ENCODE measurements around the gene TMEM163. TPM values are rescaled to one million over a fixed set of nuclear protein-coding genes. Genes with fewer than 3 reads are reported as not detected.
"Not testable (repeated sequence)": the region's sequence is repeated elsewhere in the genome, so short reads cannot be mapped to it uniquely, and the experiment has no call there.

Gene TMEM163
- polyA plus RNA-seq, 3 donors = 1.7 to 2.3 (median 1.8) TPM

- DNase-seq (ENCODE audit: extremely low read depth in 1 of 11, low read depth in 9 of 11, low spot score in 4 of 11) = no peak
Observed at GRCh38 chr2:134639265-134639664, 79.5 kb downstream of the TMEM163 start.

GRCh38 chr2:134636714-134637113 lies 82.1 kb downstream of the TMEM163 start:
- no peak for DNase-seq (ENCODE audit: extremely low read depth in 1 of 11, low read depth in 9 of 11, low spot score in 4 of 11)

DNA sequence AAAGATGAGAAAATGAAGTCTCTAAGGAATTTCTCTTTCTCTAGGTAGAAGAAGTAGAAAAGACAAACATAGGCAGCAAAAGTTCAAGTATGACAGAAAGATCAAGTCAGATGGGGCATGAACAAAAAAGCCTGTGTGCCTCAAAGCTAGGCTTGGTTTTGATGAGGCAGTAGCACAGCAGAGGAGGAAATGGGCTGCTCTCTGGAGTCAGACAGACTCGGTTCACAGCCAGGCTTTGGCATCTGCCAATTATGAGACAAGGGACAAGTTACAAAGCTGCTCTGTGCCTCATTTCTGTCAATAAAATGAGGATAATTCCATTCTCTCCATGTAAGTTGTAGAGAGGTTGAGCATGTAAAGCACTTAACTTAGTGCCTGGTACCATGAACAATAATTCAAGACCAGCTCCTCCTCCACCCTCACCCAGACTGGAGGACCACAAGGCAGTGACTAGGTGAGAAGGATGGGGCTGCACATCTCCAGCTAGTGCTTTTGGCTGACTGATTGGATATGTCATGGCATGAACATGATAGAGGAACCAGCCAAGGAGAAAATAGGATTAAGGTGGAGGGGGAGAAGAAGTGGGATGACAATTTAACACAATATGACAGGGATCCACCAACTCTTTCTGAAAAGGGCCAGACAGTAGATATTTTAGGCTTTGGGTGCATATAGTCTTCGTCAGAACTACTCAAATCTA lies 84.6 kb downstream of the TMEM163 start:
- no peak for DNase-seq (ENCODE audit: extremely low read depth in 1 of 11, low read depth in 9 of 11, low spot score in 4 of 11)

GRCh38 chr2:134630504-134631159 lies 88.2 kb downstream of the TMEM163 start:
- no peak for DNase-seq (ENCODE audit: extremely low read depth in 1 of 11, low read depth in 9 of 11, low spot score in 4 of 11)

GRCh38 chr2:134628453-134628852 lies 90.3 kb downstream of the TMEM163 start:
- no peak for DNase-seq (ENCODE audit: extremely low read depth in 1 of 11, low read depth in 9 of 11, low spot score in 4 of 11)

GRCh38 chr2:134626781-134627180 lies 92.0 kb downstream of the TMEM163 start:
- no peak for DNase-seq (ENCODE audit: extremely low read depth in 1 of 11, low read depth in 9 of 11, low spot score in 4 of 11)

GRCh38 chr2:134625311-134625710 lies 93.5 kb downstream of the TMEM163 start:
- DNase-seq (ENCODE audit: extremely low read depth in 1 of 11, low read depth in 9 of 11, low spot score in 4 of 11) = no peak

- no peak for DNase-seq (ENCODE audit: extremely low read depth in 1 of 11, low read depth in 9 of 11, low spot score in 4 of 11)
Observed at GRCh38 chr2:134623796-134624195, 95.0 kb downstream of the TMEM163 start.

DNA sequence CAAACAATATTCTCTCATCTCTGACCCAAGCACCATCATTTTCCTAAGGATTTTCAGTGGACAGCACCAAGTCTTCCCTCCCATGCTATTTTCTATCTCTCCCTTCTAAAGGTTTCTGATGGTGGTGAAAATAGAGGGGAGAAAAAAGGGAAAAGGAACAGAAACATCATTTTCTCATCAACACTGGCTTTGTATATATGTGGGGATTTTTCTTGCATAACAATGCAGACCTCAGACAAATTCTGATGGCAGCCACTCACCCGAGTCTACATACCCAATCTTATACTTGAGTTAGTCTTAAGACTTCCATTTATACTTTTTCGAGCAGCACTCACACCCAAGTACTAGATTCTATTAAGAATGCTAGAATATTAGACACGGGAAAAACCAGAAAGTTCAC lies 95.8 kb downstream of the TMEM163 start:
- DNase-seq (ENCODE audit: extremely low read depth in 1 of 11, low read depth in 9 of 11, low spot score in 4 of 11) = no peak

DNA sequence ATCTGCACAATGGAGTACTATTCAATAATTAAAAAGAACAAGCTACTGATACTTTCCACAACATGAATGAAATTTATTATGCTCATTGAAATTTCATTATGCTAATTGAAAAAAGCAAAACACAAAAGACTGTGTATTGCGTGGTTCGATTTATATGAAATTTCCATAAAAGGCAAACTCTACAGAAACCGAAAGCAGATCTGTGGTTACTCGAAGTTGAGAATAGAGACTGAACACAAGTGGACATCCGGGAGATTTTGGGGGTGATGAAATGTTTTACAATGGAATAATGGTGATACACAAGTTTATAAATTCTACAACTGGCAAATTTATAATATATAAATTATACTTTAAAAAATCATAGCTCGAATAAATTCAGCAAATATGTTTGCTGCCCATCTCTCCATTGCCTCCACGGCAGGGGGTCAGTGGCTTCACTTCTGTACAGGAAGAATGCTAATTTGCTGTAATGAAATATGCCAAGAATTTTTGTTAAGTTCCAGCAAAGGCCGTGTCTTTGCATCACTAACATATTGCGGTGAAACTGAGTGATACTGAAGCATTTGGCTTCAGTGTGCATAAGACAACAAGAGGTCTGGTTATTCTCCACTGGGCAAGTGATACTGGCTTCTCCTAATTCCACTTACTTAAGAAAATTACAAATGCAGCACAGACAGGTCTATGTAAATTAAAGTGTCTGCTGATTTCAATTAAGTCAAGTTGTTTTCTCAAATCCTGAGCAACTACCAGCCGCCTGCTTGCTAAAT lies 96.7 kb downstream of the TMEM163 start:
- DNase-seq (ENCODE audit: extremely low read depth in 1 of 11, low read depth in 9 of 11, low spot score in 4 of 11) = no peak

DNA sequence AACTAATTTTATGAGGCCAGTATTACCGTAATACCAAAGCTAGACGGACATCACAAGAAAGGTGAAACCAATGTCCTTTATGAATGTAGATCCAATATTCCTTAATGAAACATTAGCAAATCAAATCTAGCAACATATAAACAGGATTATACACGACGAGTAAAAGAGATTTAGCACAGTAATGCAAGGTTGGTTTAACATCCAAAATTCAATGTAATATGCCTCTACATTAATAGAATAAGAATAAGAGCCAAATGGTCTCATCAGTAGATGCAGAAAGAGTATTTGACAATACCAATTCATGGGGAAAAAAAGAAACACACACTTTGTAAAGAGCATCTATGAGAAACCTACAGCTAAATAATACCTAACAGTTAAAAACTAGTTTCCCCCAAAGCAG lies 99.5 kb downstream of the TMEM163 start:
- DNase-seq (ENCODE audit: extremely low read depth in 1 of 11, low read depth in 9 of 11, low spot score in 4 of 11) = no peak

DNA sequence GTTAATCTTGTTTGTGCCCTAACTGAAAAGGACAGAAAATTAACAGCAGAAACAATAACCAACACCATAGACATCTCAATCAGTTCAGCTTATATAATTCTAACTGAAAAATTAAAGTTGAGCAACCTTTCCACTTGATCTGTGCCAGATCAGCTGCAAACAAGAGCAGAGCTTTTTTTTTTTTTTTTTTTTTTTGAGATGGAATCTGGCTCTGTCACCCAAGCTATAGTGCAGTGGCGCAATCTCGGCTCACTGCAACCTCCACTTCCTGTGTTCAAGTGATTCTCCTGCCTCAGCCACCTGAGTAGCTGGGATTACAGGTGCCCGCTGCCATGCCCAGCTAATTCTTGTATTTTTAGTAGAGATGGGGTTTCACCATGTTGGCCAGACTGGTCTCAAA lies 103.3 kb downstream of the TMEM163 start:
- not testable (repeated sequence) for DNase-seq (ENCODE audit: extremely low read depth in 1 of 11, low read depth in 9 of 11, low spot score in 4 of 11)

DNA sequence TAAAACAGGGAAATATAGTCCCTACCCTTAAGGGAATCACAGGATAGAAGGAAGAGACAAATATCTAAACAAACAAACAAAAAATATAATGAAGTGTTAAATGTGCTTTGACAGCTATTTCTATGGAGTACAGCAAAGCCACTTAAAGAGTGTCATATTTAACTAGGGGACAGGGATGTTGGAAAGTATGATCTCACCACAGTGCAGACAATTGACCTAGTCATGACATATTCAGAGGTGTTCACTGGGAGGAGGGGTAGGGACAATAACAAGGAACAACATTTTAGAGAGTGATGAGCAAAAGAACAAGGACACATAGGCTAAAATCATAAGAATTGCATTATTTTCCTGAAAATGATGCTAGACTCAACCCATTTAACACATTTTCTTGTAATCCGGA lies 107.5 kb downstream of the TMEM163 start:
- DNase-seq (ENCODE audit: extremely low read depth in 1 of 11, low read depth in 9 of 11, low spot score in 4 of 11) = no peak

- DNase-seq (ENCODE audit: extremely low read depth in 1 of 11, low read depth in 9 of 11, low spot score in 4 of 11) = no peak
Observed at GRCh38 chr2:134610871-134611270, 107.9 kb downstream of the TMEM163 start.

DNA sequence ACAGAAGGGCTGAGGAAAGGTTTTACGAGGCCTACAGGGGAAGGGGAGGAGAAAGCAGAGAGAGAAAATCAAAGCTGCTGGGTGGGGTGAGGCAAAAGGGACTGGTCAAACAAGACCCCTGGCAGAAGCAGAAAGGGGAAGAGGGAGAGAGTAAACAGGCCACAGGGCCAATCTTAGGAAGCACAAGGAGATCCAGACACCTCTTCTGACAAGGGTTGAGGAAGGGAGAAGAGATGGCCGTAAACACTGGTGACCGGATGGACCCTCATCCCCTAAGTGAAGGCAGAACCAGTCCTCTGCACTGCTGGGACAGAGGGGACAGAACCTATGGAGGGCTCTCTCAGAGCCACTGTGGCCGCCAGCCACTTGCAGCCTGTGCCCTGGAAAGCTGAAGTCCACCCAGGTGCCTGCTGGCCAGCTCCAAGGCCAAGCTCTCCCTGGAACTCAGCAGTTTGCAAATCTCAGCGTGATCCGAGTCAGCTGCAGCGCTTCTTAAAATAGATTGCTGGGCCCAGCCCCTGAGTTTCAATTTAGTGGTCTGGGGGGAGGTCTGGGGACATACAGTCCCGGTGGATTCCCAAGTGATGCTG lies 108.8 kb downstream of the TMEM163 start:
- no peak for DNase-seq (ENCODE audit: extremely low read depth in 1 of 11, low read depth in 9 of 11, low spot score in 4 of 11)

GRCh38 chr2:134603966-134604365 lies 114.8 kb downstream of the TMEM163 start:
- peak in 5 of 11 donors; percentile 10 to 36 (median 21) for DNase-seq (ENCODE audit: extremely low read depth in 1 of 11, low read depth in 9 of 11, low spot score in 4 of 11)

DNA sequence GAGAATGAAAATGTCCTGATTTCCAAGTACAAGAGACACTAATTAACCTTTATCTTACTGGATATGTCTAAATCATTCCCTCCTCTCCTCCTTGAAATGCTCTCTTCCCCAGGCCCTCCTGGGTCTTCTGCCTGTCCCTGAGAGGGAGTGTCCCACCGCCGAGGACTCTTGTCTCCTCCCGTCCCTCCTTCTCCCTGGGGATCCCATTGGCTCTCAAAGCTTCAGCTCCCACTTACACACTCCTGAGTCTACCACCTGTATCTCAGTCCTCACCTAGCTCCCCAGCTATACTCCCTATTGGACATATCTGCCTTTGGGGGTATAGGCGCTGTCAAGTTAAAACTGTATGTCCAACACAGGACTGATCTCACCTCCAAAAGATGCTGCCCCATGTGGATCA lies 116.1 kb downstream of the TMEM163 start:
- no peak for DNase-seq (ENCODE audit: extremely low read depth in 1 of 11, low read depth in 9 of 11, low spot score in 4 of 11)

GRCh38 chr2:134601264-134601663 lies 117.5 kb downstream of the TMEM163 start:
- no peak for DNase-seq (ENCODE audit: extremely low read depth in 1 of 11, low read depth in 9 of 11, low spot score in 4 of 11)

DNA sequence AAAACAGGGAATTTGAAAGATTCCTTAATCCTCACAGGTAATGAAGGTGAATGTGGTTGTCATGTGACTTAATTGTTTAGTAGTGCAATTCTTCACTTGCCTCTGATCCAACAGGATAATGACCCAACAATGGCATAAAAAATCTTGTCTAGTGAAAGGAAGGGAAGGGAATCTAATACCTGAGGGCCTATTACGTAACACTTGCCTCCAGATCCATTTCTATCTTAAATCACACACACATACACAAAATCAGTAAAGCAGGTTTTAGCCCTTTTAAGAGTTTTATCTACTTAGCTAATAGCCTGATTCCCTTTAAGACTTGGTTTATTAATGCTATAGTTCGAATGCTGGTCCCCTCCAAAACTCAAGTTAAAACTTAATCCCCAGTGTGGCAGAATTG lies 118.6 kb downstream of the TMEM163 start:
- no peak for DNase-seq (ENCODE audit: extremely low read depth in 1 of 11, low read depth in 9 of 11, low spot score in 4 of 11)

DNA sequence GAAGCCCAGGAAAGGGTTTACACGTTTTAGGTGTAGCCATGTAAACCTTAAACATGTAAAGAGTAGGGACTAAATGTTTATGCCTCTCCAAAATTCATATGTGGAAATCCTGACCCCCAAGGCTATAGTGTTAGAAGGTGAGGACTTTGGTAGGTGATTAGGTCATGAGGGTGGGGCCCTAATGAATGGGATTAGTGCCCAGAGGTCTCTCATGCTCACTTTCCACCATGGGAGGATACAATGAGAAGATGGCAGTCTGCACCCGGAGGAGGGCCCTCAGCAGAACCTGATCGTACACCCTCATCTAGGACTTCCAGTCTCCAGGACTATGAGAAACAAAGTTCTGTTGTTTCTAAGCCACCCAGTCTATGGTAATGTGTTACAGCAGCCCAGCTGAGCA lies 119.6 kb downstream of the TMEM163 start:
- no peak for DNase-seq (ENCODE audit: extremely low read depth in 1 of 11, low read depth in 9 of 11, low spot score in 4 of 11)

Measured in renal cortex interstitium (tissue), 11 donors.